K562 (cell line): ENCODE data around the gene CORT. TPM values are rescaled to one million over a fixed set of nuclear protein-coding genes. Genes with fewer than 3 reads are reported as not detected.

Source experiments
- BRCA1 ChIP-seq, 2 experiments: fragments of 450-650 bp in 1 of 2; sonication (generic) in 1 of 2; formaldehyde crosslinking in 1 of 2; IDR thresholded peaks; 2 replicates each; pipeline versions ENCODE4 v1.5.0 to v1.6.1; 2017 to 2020; ENCODE audit warnings: mild to moderate bottlenecking in 1 of 2, missing genetic modification reagents in 1 of 2
- BRD9 ChIP-seq: fragments of 450-650 bp; IDR thresholded peaks from 2 replicates; pipeline ENCODE4 v1.6.1; 2018; ENCODE audit warnings: low read depth; ENCODE audit not compliant: partially characterized antibody
- CBFB ChIP-seq: sonication (generic); formaldehyde crosslinking; IDR thresholded peaks from 2 replicates; pipeline ENCODE4 v1.4.0; 2020; ENCODE audit warnings: mild to moderate bottlenecking, missing genetic modification reagents
- CHD2 ChIP-seq: IDR thresholded peaks from 2 replicates; pipeline ENCODE4 v1.6.1; 2011; ENCODE audit warnings: low read depth, low read length
- CREM ChIP-seq: IDR thresholded peaks from 2 replicates; pipeline ENCODE4 v1.6.1; 2014; ENCODE audit warnings: antibody characterized with exemption, low read depth
- ETV6 ChIP-seq, 3 experiments: fragments of 150-350 bp in 1 of 3; sonication (generic) in 1 of 3; formaldehyde crosslinking in 1 of 3; IDR thresholded peaks; 2 replicates each; pipeline versions ENCODE4 v1.6.1 to v1.8.0; 2014 to 2022; ENCODE audit warnings: borderline replicate concordance in 2 of 3, low read depth in 2 of 3, antibody characterized with exemption in 1 of 3, low read length in 1 of 3, mild to moderate bottlenecking in 1 of 3, missing genetic modification reagents in 1 of 3
- GTF2F1 ChIP-seq: IDR thresholded peaks from 2 replicates; pipeline ENCODE4 v1.6.1; 2011; ENCODE audit warnings: low read depth, low read length, improper control_type of control experiment
- PCBP1 ChIP-seq: fragments of 200-400 bp; formaldehyde crosslinking; IDR thresholded peaks from 2 replicates; pipeline ENCODE4 v1.6.1; 2018; ENCODE audit warnings: mild to moderate bottlenecking, low read depth, low read length; ENCODE audit not compliant: poor library complexity, severe bottlenecking
- RBM25 ChIP-seq: fragments of 200-400 bp; formaldehyde crosslinking; IDR thresholded peaks from 2 replicates; pipeline ENCODE4 v1.6.1; 2018; ENCODE audit warnings: low read length, low read depth, moderate library complexity; ENCODE audit not compliant: severe bottlenecking
- SNIP1 ChIP-seq: fragments of 450-650 bp; IDR thresholded peaks from 2 replicates; pipeline ENCODE4 v1.7.1; 2017; ENCODE audit warnings: low read depth, mild to moderate bottlenecking
- TAL1 ChIP-seq: fragments of 450-650 bp; IDR thresholded peaks from 2 replicates; pipeline ENCODE4 v1.6.1; 2016; ENCODE audit warnings: mild to moderate bottlenecking
- YBX1 ChIP-seq: fragments of 450-650 bp; IDR thresholded peaks from 2 replicates; pipeline ENCODE4 v1.7.1; 2016; ENCODE audit warnings: mild to moderate bottlenecking
- ZNF197 ChIP-seq: fragments of 200-800 bp; sonication (Bioruptor generic); IDR thresholded peaks from 2 replicates; pipeline ENCODE4 v1.6.1; 2016; ENCODE audit warnings: low read depth, missing genetic modification characterization, missing compliant biosample characterization
- ZNF23 ChIP-seq: fragments of 250-450 bp; sonication (Bioruptor Pico); IDR thresholded peaks from 2 replicates; pipeline ENCODE4 v1.4.0; 2020; ENCODE audit warnings: mild to moderate bottlenecking
- ZNF253 ChIP-seq: fragments of 250-450 bp; sonication (Bioruptor Pico); conservative IDR thresholded peaks from 2 replicates; pipeline ENCODE4 v1.6.1; 2021; ENCODE audit warnings: mild to moderate bottlenecking
- ZNF551 ChIP-seq: fragments of 250-450 bp; sonication (Bioruptor Pico); IDR thresholded peaks from 2 replicates; pipeline ENCODE4 v1.5.0; 2021; ENCODE audit warnings: mild to moderate bottlenecking, moderate library complexity
- polyA plus RNA-seq, 8 experiments: library from polyadenylated mRNA; depleted of rRNA in 4 of 8; stranded (reverse) in 5 of 8; unstranded in 3 of 8; fragments of >200 nt; fragmentation: Nextera tagmentation in 2 of 8; fragmentation: Illumina TruSeq in 1 of 8; extraction: Ambion mirVana in 2 of 8; extraction: Trizol in 1 of 8; gene quantifications; 2 replicates each; pipeline versions ENCODE4 v1.2.1 to v1.2.3, GENCODE V29; 2011 to 2014; ENCODE audit warnings: inconsistent platforms in 1 of 8, missing spikeins in 1 of 8
- total RNA-seq, 7 experiments: library from RNA; depleted of rRNA in 6 of 7; stranded (reverse); fragments of >200 nt in 6 of 7; fragmentation: Illumina TruSeq in 2 of 7; extraction: Trizol in 2 of 7; gene quantifications; 2 replicates each; pipeline versions ENCODE4 v1.2.1 to v1.2.3, GENCODE V29; 2011 to 2021; ENCODE audit warnings: low replicate concordance in 1 of 7
- TF ChIP-seq, protein P1 (sequence below): fragments of 150-350 bp; conservative IDR thresholded peaks from 2 replicates; pipeline ENCODE4 v1.6.1; 2014; ENCODE audit warnings: low read length
- TF ChIP-seq, protein P2 (sequence below): IDR thresholded peaks from 2 replicates; pipeline ENCODE4 v1.6.1; 2011; ENCODE audit warnings: borderline replicate concordance, low read depth, mild to moderate bottlenecking, moderate library complexity, low read length; ENCODE audit not compliant: insufficient read depth, poor library complexity, severe bottlenecking

The CORT gene
- total and polyA plus RNA-seq, 9 of the 15 experiments (the other 6 are each of a cell fraction or from before 2014, with no cell fraction given): 0.08 to 0.54 (median 0.13) TPM; not detected in 5

DNA sequence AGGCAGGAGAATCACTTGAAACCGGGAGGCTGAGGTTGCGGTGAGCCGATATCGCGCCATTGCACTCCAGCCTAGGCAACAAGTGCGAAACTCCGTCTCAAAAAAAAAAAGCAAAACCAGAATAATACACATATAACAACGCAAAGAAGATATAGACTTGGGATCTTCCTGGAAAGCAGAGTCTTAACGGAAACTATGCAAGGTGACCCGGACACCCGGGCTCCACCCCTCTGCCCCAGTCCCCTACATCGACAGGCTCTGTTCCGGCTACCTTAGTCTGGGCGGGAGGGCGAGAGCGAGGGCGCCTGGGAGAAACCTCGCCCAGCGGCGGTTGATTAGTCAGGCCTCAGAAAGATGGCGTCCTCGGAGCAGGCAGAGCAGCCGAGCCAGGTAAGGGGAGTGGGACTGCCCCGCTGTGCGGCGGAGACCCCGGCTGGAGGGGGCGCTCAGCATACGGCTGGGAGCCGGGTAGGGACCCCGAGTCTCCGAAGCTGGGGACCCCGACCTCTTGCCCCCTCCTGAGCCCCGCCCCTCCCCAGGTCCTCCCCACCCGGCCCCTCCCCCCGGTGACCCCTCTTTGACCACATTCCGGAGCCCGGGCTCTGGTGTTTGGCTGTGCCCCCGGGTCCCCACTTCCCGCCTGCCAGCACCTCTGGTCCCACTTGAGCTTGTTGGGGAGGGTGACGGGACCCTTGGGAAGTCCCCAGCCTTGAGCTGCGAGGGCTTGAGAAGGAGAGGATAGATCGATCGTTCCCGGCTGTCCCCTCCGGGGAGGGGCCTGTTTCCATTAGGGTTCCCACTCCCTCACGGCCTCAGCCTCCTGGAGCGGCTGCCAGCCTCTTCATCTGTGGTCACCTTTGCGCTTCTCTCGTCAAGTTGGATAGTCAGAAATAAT, 25.0 kb downstream of the CORT start, which contains the start of gene PEX14 (continued):
- TF ChIP-seq, protein P1, sequence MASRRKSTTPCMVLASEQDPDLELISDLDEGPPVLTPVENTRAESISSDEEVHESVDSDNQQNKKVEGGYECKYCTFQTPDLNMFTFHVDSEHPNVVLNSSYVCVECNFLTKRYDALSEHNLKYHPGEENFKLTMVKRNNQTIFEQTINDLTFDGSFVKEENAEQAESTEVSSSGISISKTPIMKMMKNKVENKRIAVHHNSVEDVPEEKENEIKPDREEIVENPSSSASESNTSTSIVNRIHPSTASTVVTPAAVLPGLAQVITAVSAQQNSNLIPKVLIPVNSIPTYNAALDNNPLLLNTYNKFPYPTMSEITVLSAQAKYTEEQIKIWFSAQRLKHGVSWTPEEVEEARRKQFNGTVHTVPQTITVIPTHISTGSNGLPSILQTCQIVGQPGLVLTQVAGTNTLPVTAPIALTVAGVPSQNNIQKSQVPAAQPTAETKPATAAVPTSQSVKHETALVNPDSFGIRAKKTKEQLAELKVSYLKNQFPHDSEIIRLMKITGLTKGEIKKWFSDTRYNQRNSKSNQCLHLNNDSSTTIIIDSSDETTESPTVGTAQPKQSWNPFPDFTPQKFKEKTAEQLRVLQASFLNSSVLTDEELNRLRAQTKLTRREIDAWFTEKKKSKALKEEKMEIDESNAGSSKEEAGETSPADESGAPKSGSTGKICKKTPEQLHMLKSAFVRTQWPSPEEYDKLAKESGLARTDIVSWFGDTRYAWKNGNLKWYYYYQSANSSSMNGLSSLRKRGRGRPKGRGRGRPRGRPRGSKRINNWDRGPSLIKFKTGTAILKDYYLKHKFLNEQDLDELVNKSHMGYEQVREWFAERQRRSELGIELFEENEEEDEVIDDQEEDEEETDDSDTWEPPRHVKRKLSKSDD: 0 out of 2 replicates have a peak, but pooled peaks have one; percentile 47
- TF ChIP-seq ETV6 (IDR thresholded peaks at IDR 0.05; ENCODE audit: borderline replicate concordance in 1 of 2, low read depth in 2 of 2, low read length in 1 of 2): no peak
- no peak for TF ChIP-seq ETV6 (CRISPR knock-in tag; IDR thresholded peaks at IDR 0.05; ENCODE audit: borderline replicate concordance)
- TF ChIP-seq RBM25: no peak
- TF ChIP-seq TAL1: peak; percentile 20; the same call in 1 of the 2 replicates
- no peak for TF ChIP-seq GTF2F1
- no peak for TF ChIP-seq YBX1
- TF ChIP-seq, protein P2, sequence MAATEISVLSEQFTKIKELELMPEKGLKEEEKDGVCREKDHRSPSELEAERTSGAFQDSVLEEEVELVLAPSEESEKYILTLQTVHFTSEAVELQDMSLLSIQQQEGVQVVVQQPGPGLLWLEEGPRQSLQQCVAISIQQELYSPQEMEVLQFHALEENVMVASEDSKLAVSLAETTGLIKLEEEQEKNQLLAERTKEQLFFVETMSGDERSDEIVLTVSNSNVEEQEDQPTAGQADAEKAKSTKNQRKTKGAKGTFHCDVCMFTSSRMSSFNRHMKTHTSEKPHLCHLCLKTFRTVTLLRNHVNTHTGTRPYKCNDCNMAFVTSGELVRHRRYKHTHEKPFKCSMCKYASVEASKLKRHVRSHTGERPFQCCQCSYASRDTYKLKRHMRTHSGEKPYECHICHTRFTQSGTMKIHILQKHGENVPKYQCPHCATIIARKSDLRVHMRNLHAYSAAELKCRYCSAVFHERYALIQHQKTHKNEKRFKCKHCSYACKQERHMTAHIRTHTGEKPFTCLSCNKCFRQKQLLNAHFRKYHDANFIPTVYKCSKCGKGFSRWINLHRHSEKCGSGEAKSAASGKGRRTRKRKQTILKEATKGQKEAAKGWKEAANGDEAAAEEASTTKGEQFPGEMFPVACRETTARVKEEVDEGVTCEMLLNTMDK: no peak
- no peak for TF ChIP-seq ZNF23 (CRISPR knock-in tag)
- no peak for TF ChIP-seq ZNF551 (CRISPR knock-in tag)
- no peak for TF ChIP-seq CBFB (CRISPR knock-in tag)
- peak; percentile 52 for TF ChIP-seq CHD2
- TF ChIP-seq ZNF197: peak; percentile 64; the same call in 1 of the 2 replicates
- TF ChIP-seq CREM: peak; percentile 81
- TF ChIP-seq PCBP1: peak; percentile 40
- no peak for TF ChIP-seq ZNF253 (CRISPR knock-in tag)
- peak; percentile 88 for TF ChIP-seq BRD9
- no peak for TF ChIP-seq BRCA1 (IDR thresholded peaks at IDR 0.05)
- no peak for TF ChIP-seq BRCA1 (CRISPR knock-in tag; IDR thresholded peaks at IDR 0.05)
- TF ChIP-seq SNIP1: no peak
